ENCODE measurements around the gene TAF8. TPM values are rescaled to one million over a fixed set of nuclear protein-coding genes. Genes with fewer than 3 reads are reported as not detected.
A peak's percentile ranks its signal among the peaks of the same experiment; 100 is the strongest.

Gene TAF8
- polyA plus RNA-seq, 1 donor (not counting 4 experiments of a cell fraction or from before 2014, with no cell fraction given), result 15.9 TPM

- no peak overlapping the region for H3K27ac ChIP-seq (ENCODE audit: control insufficient read depth, insufficient read depth, low read length)
- TF ChIP-seq EZH2 (IDR thresholded peaks at IDR 0.05; ENCODE audit: low read length) (no peak), CTCF (optimal IDR thresholded peaks at IDR 0.05 in 1 of 3, IDR thresholded peaks at IDR 0.05 in 1 of 3, conservative IDR thresholded peaks at IDR 0.05 in 1 of 3; ENCODE audit: extremely low read depth in 1 of 3, insufficient read depth in 2 of 3, low read length in 3 of 3) (no peak)
- FAIRE-seq, result peak; percentile 84
Measured at GRCh38 chr6:42017021-42017643, 33.2 kb upstream of the TAF8 start.

GRCh38 chr6:42020967-42021366 lies 29.4 kb upstream of the TAF8 start:
- Histone ChIP-seq H3K9me1 (ENCODE audit: control insufficient read depth, extremely low read depth, insufficient read depth, low read length) (no peaks in the 10 kb centered on the region), H3K9ac (ENCODE audit: control insufficient read depth, extremely low read depth, insufficient read depth, low read length) (no peak overlapping the region), H3K4me2 (ENCODE audit: control insufficient read depth, extremely low read depth, insufficient read depth, low read depth, low read length) (no peak overlapping the region), H3K27ac (ENCODE audit: control insufficient read depth, insufficient read depth, low read length) (no peak overlapping the region), H3K9me3 (ENCODE audit: control insufficient read depth, low read depth, low read length) (no peaks in the 10 kb centered on the region), H3K27me3 (ENCODE audit: control insufficient read depth, extremely low read depth, insufficient read depth, low read length) (no peaks in the 10 kb centered on the region), H3K79me2 (ENCODE audit: control insufficient read depth, insufficient read depth, low read length) (no peaks in the 10 kb centered on the region), H3K4me3 (ENCODE audit: control insufficient read depth in 2 of 3, extremely low read depth in 1 of 3, insufficient read depth in 2 of 3, low read depth in 1 of 3, low read length in 3 of 3) (no peak overlapping the region), H4K20me1 (ENCODE audit: control insufficient read depth, extremely low read depth, insufficient read depth, low read length) (no peaks in the 10 kb centered on the region), H3K36me3 (ENCODE audit: control insufficient read depth in 2 of 2, extremely low read depth in 1 of 2, insufficient read depth in 2 of 2, low read length in 2 of 2) (peaks cover 0 to 5% of the 10 kb centered on the region in 2 experiments), H2AFZ (ENCODE audit: control insufficient read depth, low read length) (no peak overlapping the region), H3K4me1 (ENCODE audit: control insufficient read depth, extremely low read depth, insufficient read depth, low read length) (peaks cover 8% of the 10 kb centered on the region)
- DNase-seq (ENCODE audit: low read depth, low spot score), result no peak
- no peak for TF ChIP-seq EZH2 (IDR thresholded peaks at IDR 0.05; ENCODE audit: low read length)
- TF ChIP-seq CTCF (optimal IDR thresholded peaks at IDR 0.05 in 1 of 3, IDR thresholded peaks at IDR 0.05 in 1 of 3, conservative IDR thresholded peaks at IDR 0.05 in 1 of 3; ENCODE audit: extremely low read depth in 1 of 3, insufficient read depth in 2 of 3, low read length in 3 of 3), result no peak
- no peak for FAIRE-seq
- dilution Hi-C loops (cut with MboI; ENCODE audit: extremely low pct_ligation_motif_present, low sequenced_read_pairs), result no loop called here

More at GRCh38 chr6:42017021-42017643, 33.2 kb upstream of the TAF8 start:
- no peak overlapping the region for H3K4me2 ChIP-seq (ENCODE audit: control insufficient read depth, extremely low read depth, insufficient read depth, low read depth, low read length)
- no peaks in the 10 kb centered on the region for H3K9me1 ChIP-seq (ENCODE audit: control insufficient read depth, extremely low read depth, insufficient read depth, low read length)
- dilution Hi-C loops (cut with MboI; ENCODE audit: extremely low pct_ligation_motif_present, low sequenced_read_pairs), result no loop called here
- H3K36me3 ChIP-seq (ENCODE audit: control insufficient read depth in 2 of 2, extremely low read depth in 1 of 2, insufficient read depth in 2 of 2, low read length in 2 of 2), result no peaks in the 10 kb centered on the region
- no peak overlapping the region for H3K9ac ChIP-seq (ENCODE audit: control insufficient read depth, extremely low read depth, insufficient read depth, low read length)
- DNase-seq (ENCODE audit: low read depth, low spot score), result no peak
- no peak overlapping the region for H3K4me3 ChIP-seq (ENCODE audit: control insufficient read depth in 2 of 3, extremely low read depth in 1 of 3, insufficient read depth in 2 of 3, low read depth in 1 of 3, low read length in 3 of 3)
- H4K20me1 ChIP-seq (ENCODE audit: control insufficient read depth, extremely low read depth, insufficient read depth, low read length), result no peaks in the 10 kb centered on the region
- H3K4me1 ChIP-seq (ENCODE audit: control insufficient read depth, extremely low read depth, insufficient read depth, low read length), result peaks cover 8% of the 10 kb centered on the region
- no peak overlapping the region for H2AFZ ChIP-seq (ENCODE audit: control insufficient read depth, low read length)
- H3K79me2 ChIP-seq (ENCODE audit: control insufficient read depth, insufficient read depth, low read length), result no peaks in the 10 kb centered on the region
- H3K9me3 ChIP-seq (ENCODE audit: control insufficient read depth, low read depth, low read length), result no peaks in the 10 kb centered on the region
- H3K27me3 ChIP-seq (ENCODE audit: control insufficient read depth, extremely low read depth, insufficient read depth, low read length), result no peaks in the 10 kb centered on the region
